A549 (cell line): ENCODE measurements around the gene SIRPA.

Source experiments
- EP300 ChIP-seq, 2 experiments: fragments of >200 bp; sonication (Bioruptor Twin); formaldehyde crosslinking; IDR thresholded peaks; 2 replicates in 1 of 2; 3 replicates in 1 of 2; pipeline ENCODE4 v1.6.1; 2016 to 2017
- ESRRA ChIP-seq: fragments of 150-350 bp; IDR thresholded peaks from 2 replicates; pipeline ENCODE4 v1.6.1; 2014; ENCODE audit warnings: mild to moderate bottlenecking, low read length, borderline replicate concordance
- HOXA7 ChIP-seq: fragments of 250-450 bp; sonication (Bioruptor Pico); IDR thresholded peaks from 2 replicates; pipeline ENCODE4 v1.5.0; 2020; ENCODE audit warnings: mild to moderate bottlenecking, moderate library complexity
- JUNB ChIP-seq: fragments of >200 bp; sonication (Bioruptor Twin); formaldehyde crosslinking; IDR thresholded peaks from 2 replicates; pipeline ENCODE4 v1.6.1; 2016
- KDM1A ChIP-seq: fragments of 200-600 bp; sonication (generic); IDR thresholded peaks from 2 replicates; pipeline ENCODE4 v1.6.1; 2016; ENCODE audit warnings: low read depth, mild to moderate bottlenecking
- NFE2L2 ChIP-seq: fragments of 150-350 bp; conservative IDR thresholded peaks from 2 replicates; pipeline ENCODE4 v1.6.1; 2014; ENCODE audit warnings: low read length
- POLR2A ChIP-seq: IDR thresholded peaks from 2 replicates; pipeline ENCODE4 v1.6.1; 2012; ENCODE audit warnings: mild to moderate bottlenecking, low read length
- POLR2AphosphoS2 ChIP-seq: conservative IDR thresholded peaks from 2 replicates; pipeline ENCODE4 v1.6.1; 2012; ENCODE audit warnings: low read length, improper control_type of control experiment, inconsistent platforms
- RNF2 ChIP-seq: fragments of 200-600 bp; sonication (generic); IDR thresholded peaks from 2 replicates; pipeline ENCODE4 v1.6.1; 2016; ENCODE audit warnings: low read depth, mild to moderate bottlenecking, antibody characterized with exemption, moderate library complexity, borderline replicate concordance
- ZC3H11A ChIP-seq: fragments of 450-650 bp; IDR thresholded peaks from 2 replicates; pipeline ENCODE4 v1.6.1; 2014; ENCODE audit warnings: antibody characterized with exemption, mild to moderate bottlenecking
- TF ChIP-seq, protein P1 (sequence below): fragments of >200 bp; sonication (Bioruptor Twin); formaldehyde crosslinking; IDR thresholded peaks from 3 replicates; pipeline ENCODE4 v1.5.1; 2016
- TF ChIP-seq, protein P2 (sequence below): fragments of 200-600 bp; sonication (generic); IDR thresholded peaks from 2 replicates; pipeline ENCODE4 v1.6.1; 2016; ENCODE audit warnings: antibody characterized with exemption, mild to moderate bottlenecking, moderate library complexity
- TF ChIP-seq, protein P3 (sequence below): IDR thresholded peaks from 2 replicates; pipeline ENCODE4 v1.6.1; 2012
- TF ChIP-seq, protein P4 (sequence below): IDR thresholded peaks from 2 replicates; pipeline ENCODE4 v1.6.1; 2012

DNA sequence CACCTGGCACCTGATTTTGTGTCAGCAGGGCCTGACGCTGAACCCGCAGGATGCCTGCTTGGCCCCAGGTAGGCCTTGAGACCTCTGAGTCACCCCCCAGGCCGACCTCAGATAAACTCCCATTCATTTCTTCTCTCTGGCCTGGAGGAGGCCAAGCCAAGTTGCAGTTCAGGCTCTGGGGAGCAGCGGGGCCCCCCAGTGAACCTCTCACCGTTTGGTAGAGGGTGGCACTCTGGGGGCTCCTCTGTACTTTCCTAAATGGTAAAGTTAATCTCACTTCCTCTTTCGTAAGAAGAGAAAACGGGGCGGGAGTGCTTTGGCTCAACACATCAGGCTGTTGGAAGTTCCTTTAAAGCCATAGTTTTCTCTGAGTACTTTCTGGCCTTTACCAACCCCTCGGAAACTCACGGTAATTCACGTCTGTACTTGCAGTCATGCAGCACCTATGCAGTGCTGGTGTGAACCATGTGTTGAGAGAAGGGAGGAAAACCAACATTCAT is 2.8 kb downstream of the SIRPA start:
- TF ChIP-seq RNF2 (no peak), KDM1A (no peak), EP300 (IDR thresholded peaks at IDR 0.05) (no peak), HOXA7 (CRISPR knock-in tag) (no peak), JUNB (no peak), NFE2L2 (no peak), POLR2A (no peak), ZC3H11A (no peak), ESRRA (no peak), POLR2AphosphoS2 (no peak)
- TF ChIP-seq, protein P1, sequence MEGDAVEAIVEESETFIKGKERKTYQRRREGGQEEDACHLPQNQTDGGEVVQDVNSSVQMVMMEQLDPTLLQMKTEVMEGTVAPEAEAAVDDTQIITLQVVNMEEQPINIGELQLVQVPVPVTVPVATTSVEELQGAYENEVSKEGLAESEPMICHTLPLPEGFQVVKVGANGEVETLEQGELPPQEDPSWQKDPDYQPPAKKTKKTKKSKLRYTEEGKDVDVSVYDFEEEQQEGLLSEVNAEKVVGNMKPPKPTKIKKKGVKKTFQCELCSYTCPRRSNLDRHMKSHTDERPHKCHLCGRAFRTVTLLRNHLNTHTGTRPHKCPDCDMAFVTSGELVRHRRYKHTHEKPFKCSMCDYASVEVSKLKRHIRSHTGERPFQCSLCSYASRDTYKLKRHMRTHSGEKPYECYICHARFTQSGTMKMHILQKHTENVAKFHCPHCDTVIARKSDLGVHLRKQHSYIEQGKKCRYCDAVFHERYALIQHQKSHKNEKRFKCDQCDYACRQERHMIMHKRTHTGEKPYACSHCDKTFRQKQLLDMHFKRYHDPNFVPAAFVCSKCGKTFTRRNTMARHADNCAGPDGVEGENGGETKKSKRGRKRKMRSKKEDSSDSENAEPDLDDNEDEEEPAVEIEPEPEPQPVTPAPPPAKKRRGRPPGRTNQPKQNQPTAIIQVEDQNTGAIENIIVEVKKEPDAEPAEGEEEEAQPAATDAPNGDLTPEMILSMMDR, result no peak
- TF ChIP-seq, protein P2, sequence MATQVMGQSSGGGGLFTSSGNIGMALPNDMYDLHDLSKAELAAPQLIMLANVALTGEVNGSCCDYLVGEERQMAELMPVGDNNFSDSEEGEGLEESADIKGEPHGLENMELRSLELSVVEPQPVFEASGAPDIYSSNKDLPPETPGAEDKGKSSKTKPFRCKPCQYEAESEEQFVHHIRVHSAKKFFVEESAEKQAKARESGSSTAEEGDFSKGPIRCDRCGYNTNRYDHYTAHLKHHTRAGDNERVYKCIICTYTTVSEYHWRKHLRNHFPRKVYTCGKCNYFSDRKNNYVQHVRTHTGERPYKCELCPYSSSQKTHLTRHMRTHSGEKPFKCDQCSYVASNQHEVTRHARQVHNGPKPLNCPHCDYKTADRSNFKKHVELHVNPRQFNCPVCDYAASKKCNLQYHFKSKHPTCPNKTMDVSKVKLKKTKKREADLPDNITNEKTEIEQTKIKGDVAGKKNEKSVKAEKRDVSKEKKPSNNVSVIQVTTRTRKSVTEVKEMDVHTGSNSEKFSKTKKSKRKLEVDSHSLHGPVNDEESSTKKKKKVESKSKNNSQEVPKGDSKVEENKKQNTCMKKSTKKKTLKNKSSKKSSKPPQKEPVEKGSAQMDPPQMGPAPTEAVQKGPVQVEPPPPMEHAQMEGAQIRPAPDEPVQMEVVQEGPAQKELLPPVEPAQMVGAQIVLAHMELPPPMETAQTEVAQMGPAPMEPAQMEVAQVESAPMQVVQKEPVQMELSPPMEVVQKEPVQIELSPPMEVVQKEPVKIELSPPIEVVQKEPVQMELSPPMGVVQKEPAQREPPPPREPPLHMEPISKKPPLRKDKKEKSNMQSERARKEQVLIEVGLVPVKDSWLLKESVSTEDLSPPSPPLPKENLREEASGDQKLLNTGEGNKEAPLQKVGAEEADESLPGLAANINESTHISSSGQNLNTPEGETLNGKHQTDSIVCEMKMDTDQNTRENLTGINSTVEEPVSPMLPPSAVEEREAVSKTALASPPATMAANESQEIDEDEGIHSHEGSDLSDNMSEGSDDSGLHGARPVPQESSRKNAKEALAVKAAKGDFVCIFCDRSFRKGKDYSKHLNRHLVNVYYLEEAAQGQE, result no peak
- TF ChIP-seq, protein P3, sequence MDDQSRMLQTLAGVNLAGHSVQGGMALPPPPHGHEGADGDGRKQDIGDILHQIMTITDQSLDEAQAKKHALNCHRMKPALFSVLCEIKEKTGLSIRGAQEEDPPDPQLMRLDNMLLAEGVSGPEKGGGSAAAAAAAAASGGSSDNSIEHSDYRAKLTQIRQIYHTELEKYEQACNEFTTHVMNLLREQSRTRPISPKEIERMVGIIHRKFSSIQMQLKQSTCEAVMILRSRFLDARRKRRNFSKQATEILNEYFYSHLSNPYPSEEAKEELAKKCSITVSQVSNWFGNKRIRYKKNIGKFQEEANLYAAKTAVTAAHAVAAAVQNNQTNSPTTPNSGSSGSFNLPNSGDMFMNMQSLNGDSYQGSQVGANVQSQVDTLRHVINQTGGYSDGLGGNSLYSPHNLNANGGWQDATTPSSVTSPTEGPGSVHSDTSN, result no peak
- TF ChIP-seq, protein P4, sequence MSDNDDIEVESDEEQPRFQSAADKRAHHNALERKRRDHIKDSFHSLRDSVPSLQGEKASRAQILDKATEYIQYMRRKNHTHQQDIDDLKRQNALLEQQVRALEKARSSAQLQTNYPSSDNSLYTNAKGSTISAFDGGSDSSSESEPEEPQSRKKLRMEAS, result no peak
